GM21825 (cell line): ENCODE measurements around the gene NCOA1.
"Not testable (repeated sequence)": the region's sequence is repeated elsewhere in the genome, so short reads cannot be mapped to it uniquely, and the experiment has no call there.

Experiments used
- ATAC-seq: cut with Tn5 transposase; IDR thresholded peaks from one replicate; pipeline ENCODE4 v1.9.1; 2021; ENCODE audit warnings: mild to moderate bottlenecking, moderate library complexity; ENCODE audit not compliant: unreplicated experiment

NCOA1 gene

DNA sequence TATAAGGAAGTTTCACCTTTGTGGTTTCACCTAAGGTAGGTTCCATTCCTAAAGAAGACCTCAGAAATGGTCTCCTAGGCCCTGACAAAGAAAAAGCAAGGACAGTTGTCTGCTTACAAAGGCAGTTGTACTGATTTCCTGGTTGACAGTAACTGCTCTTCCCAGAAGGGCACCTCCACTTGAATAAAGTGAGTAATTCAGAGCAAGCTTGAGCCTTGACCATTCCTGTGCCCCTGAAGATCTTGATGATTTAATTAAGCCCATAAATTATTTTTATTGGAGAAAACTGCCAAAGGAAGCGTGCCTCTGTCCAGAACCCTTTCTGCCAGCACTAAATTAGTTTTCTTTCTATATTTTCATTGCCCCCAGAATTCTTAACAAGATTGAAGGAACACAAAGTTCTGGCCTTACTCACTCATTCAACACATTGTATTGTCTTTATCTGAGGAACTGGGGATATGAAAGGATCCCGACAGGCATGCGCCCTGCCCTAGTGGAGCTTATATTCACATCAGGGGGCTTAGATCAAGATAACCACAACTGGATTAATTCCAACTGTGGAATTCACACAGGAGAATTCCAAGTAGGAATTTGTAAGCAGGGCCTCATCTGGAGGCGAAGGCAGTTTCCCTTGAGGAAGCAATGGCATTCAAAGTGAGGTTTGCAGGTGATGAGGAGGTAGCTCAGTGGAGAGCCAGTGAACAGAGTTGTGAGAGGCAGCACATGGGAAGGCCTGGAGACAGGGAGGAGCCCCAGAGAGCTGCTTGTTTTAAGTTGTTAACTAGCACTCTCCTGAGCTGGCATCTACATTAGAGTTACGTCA lies 280.9 kb downstream of the NCOA1 start:
- no peak for ATAC-seq

DNA sequence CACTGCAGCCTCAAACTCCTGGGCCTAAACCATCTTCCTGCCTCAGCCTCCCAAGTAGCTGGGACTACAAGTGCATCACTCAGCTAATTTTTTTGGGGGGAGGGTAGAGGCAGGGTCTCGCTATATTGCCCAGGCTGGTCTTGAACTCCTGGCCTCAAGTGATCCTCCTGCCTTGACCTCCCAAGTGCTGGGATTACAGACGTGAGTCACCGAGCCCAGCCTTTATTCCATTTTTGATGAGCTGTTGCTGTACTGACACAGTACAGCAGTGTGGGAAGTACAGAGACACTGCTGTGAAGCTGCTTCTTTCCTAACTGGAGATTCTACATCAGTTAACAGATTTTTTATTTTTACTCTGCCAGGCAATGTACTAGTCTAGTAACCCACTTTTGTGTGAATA lies 283.3 kb downstream of the NCOA1 start:
- no peak for ATAC-seq

DNA sequence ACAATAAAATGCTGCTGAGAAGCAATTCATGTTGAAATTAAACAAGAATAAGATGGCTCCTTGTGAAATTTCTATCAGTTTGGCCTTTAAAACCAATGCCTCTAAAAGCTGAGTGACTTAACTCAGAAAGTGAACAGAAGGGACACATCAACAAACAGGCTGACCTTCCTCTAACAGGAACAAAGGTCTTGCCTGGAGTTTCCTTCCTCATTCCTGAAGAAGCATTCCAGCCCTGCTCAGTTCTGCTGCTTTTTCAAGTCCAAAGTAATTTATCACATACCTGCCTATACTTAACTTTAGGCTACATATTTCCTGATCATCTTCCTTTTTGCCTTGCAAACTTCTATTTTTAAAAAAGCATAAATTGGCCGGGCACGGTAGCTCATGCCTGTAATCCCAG lies 288.1 kb downstream of the NCOA1 start:
- ATAC-seq, result no peak

DNA sequence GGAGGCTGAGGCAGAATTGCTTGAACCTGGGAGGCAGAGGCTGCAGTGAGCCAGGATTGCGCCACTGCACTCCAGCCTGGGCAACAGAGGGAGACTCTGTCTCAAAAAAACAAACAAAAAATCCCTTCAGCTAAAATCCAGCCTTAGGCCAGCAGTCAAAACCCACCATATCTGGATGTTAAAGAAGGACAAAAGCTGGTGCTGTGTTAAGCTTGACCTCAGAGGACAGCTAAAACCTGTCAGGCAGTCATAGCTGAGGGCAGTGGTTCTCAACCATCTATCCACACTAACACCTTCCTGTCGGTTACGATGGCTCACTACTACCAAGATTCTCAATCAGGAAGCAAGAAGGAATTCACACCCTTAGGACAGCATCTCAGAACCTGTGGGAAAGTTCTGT lies 292.6 kb downstream of the NCOA1 start:
- ATAC-seq, result no peak

DNA sequence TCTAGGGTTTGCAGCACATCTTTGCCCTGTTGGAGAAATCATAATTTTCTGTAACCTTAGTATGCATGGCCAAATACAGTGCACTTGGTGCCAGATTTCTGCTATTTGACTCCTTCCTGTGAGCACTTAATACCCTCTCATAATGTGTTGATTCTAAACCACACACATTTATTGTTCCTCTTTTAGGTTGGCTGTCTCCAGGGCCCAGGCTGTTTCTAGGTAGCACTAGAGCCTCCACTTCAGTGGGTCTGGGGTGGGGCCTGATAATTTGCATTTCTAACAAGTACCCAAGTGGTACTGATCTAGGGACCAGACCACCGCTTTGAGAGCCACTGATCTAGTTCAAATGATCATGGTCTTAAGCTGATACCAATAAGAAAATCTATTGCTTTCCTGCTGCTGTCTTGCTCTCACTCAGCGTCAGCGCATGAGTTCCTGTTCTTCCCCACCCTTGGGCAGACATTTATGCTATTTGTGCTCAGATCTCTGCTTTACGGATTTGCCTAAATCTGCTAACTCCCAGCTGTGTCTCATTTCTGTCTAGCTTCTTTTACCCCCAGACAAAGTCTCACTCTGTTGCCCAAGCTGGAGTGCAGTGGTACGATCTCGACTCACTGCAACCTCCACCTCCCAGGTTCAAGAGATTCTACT lies 294.7 kb downstream of the NCOA1 start:
- ATAC-seq, result peak; percentile 70

DNA sequence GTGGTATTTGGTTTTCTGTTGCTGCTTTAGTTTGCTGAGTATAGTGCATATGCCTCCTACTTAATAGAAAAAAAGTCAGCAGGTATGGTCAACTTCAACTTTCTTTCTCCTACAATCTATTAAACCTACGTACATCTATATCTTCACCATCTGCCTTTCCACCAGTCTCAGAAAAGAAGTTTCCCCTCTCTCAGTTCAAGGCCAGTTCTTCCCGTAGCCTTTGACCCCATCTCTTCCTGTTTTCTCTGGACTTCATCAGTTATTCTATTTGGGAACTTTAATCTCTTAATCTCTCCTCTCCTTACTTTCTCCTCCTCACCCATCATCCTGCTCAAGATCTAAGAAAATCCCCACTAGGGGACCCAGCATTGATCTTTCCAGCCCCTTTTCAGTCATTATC lies 296.5 kb downstream of the NCOA1 start:
- no peak for ATAC-seq

DNA sequence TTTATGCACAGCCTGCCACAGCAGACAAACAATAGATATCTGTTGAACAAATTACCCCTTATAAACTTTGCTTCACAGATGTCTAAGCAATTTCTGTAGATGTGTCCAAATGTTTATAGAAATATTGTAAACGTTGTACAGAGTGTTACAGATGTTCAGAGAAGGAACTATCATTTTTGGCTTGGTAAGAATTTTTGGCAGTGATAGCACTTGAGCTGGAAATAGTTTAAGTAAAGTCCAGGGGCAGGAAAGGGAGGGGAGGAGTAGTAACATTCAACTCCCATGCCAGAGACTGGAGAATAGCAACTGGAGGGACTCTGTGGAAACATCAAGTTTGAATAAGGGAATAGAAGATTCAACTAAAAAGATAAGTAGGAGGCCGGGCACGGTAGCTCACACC lies 297.8 kb downstream of the NCOA1 start:
- ATAC-seq, result no peak

DNA sequence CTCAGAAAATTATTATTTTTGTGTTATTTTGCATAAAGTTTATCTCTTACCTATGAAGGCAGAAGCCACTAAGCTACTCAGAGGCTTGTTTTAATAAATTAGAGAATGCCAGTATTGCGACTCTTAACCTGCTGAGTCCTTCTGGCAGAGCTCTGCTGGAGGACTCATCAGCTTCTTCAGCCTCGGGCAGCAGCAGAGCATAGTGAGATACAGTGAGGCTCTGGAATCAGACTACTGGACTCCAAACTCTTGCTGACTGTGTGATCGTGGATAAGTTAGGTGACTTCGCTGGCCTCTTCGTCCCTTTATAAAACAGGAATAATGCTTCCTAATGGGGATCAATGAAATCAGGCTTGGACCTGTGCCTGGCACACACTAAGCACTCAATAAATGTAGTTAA lies 300.4 kb downstream of the NCOA1 start:
- ATAC-seq, result no peak

DNA sequence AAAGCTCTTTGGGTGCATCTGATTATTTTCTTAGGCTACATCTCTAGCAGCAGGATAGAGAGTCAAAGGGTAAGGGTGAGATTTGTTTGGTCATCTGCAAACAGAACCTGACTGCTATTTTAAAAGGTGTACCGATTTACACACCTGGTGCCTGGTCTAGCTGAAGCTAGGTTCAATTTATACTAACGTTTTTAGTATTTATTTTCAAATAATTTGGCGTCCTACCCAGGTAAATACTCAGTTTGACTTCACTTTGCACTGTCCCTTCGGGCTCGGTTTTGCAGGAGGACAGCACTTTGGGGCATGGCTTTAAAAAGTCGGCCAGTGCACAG lies 301.5 kb downstream of the NCOA1 start:
- ATAC-seq, result peak; percentile 2

DNA sequence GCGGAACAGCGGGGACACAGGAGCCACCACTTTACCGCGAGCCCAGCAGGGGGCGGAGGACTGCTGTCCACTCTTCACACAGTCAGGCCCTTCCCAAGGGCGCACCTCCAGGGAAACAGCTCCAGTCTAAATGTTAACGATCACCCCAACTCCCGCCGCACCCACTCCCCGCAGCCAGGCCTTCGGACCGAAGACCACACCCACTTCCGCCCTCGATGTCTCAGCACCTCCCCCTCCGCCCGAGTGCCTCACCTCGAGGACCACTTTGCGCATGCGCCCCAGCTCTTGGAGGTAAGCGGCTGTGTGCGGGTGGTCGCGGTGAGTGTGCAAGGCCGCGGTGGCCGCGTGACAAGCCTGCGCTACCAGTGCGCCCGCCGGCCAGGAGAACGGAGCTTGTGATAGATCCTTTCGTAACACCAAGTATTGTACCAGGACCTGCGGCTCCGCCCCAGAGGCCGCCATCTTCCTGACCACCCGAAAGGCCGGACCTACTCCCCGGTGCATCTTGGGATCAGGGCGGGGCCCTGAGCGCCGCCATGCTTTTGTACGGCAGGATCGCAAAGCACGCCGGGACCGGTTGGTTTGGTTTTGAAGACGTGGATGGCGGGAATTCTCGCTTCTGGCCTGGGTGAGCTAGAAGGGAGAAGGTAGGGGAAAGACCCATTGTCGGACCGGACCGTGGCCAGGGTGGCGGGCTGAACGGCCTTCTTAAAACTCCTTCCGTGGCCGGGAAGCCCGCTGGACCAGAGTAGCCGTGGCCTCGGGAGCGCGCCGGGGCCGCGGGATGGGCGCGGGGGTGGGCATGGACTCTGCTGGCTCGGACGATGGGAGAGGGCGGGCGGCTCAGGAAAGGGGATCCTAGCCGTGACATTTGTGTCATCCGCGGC lies 302.1 kb downstream of the NCOA1 start, which contains the start of the genes CENPO and PTRHD1:
Gene CENPO, plus strand, starts transcription at position 552 of the 887 bp plus-strand sequence. CDS start 495 bp downstream, outside the sequence.
Gene PTRHD1, minus strand, starts transcription at position 518 of the 887 bp plus-strand sequence. Its CDS starts 14 bp downstream, at position 504.
- ATAC-seq, result peak; percentile 86

DNA sequence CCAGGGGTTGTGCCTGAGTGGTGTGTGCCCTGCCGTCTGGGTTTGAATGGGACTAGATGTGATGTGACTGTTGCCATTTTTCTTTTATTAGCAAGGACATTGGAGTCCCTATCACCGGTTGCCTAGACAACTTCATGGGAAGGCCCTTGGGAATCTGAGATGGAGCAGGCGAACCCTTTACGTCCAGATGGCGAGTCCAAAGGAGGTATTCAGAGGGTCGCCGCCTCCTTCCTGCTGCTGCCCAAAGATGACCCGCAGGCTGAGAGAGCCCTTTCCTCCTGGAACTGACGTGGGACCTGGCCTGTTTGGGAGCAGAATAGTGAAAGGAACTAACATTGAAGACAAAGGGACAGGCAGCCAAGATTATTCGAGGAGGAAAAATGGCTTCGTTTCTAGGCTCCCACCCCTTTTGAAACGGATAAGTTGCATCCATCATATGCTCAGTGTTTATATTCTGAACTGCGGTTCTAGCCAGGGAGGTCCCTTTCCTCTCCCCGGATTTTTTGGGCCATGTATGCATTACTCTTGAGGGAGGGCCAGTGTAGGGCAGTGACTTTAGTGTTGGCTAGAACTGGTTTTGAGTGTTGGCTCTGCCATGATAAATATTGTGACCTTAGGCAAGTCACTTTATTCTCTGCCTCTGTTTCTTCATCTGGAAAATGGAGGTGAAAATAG lies 302.8 kb downstream of the NCOA1 start:
- ATAC-seq, result no peak

DNA sequence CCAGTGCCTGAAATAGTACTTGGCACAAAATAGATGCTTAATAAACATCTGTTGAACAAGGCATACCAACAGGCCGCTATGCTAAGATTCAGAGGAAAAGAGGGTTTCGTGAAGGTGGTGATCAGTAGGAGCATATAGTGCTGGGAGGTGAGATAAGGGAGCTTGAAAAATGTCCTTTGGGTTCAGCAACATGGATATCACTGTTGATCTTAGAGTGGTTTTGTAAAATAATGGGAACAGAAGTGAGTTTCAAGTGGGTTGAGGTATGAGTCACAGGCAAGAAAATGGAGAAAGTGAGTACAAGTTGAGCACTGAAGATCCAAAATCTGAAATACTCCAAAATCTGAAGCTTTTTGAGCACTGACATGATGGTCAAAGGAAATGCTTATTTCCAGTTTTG lies 306.6 kb downstream of the NCOA1 start:
- no peak for ATAC-seq

DNA sequence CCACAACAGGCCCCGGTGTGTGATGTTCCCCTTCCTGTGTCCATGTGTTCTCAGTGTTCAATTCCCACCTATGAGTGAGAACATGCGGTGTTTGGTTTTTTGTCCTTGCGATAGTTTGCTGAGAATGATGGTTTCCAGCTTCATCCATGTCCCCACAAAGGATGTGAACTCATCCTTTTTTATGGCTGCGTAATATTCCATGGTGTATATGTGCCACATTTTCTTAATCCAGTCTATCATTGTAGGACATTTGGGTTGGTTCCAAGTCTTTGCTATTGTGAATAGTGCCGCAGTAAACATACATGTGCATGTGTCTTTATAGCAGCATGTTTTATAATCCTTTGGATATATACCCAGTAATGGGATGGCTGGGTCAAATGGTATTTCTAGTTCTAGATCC lies 309.4 kb downstream of the NCOA1 start:
- not testable (repeated sequence) for ATAC-seq

DNA sequence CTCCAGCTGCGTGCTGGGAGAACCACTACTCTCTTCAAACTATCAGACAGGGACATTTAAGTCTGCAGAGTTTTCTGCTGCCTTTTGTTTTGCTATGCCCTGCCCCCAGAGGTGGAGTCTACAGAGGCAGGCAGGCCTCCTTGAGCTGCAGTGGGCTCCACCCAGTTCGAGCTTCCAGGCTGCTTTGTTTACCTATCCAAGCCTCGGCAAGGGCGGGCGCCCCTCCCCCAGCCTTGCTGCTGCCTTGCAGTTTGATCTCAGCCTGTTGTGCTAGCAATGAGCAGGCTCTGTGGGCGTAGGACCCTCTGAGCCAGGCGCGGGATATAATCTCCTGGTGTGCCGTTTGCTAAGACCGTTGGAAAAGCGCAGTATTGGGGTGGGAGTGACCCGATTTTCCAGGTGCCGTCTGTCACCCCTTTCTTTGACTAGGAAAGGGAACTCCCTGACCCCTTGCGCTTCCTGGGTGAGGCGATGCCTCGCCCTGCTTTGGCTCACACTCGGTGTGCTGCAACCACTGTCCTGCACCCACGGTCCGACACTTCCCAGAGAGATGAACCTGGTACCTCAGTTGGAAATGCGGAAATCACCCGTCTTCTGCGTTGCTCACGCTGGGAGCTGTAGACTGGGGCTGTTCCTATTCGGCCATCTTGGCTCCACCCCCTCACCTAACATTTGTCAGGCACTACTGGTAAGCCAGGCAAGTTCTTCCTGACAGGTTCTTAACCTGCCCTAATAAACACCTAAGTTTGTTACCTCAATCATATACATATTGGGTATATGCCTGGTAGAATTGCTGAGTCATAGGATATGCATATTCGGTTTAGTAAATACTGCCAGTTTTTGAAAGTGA lies 315.0 kb downstream of the NCOA1 start:
- ATAC-seq, result not testable (repeated sequence)

DNA sequence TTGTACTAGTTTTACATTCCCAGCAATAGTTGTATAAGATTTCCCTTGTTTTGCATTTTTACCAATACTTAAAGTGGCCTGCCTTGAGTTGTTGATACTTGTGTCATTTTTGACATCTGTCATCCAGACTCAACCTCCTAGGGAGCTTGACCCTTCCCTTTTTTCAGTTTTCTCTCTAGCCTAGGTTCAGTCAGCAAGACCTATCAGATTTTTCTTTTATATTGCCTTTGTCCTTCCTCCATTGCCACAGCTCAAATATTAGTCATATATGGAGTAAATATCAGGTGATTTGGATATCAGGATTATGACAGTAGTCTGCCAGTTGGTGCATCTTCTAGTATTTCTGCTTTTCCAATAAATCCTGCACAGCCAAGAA lies 315.6 kb downstream of the NCOA1 start:
- ATAC-seq, result no peak

DNA sequence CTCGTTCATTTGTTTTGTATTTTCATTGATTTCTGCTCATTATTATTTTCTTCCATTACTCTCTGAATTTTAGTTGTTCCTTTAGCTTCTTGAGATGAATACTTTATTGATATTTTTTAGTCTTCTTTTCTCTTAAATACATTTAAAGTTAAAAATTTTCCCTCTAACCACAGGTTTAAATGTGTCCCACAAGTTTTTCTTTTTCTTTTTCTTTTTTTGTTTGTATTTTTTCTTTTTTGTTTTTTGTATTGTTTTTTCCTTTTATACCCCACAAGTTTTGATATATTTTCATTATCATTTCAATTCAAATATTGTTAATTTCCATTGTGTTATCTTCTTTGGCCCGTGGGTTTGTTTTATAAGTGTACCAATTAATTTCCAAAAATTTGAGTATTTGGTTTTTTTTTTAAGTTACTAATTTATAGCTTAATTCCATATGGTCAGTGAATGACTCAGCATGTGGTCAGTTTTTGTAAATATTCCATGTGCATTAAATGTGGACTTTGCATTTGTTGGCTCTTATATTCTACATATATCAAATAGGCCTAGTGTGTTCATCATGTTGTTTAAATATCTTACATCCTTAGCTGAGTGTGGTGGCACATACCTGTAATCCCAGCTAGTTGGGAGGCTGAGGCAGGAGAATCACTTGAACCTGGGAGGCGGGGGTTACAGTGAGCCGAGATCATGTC lies 318.4 kb downstream of the NCOA1 start:
- no peak for ATAC-seq

DNA sequence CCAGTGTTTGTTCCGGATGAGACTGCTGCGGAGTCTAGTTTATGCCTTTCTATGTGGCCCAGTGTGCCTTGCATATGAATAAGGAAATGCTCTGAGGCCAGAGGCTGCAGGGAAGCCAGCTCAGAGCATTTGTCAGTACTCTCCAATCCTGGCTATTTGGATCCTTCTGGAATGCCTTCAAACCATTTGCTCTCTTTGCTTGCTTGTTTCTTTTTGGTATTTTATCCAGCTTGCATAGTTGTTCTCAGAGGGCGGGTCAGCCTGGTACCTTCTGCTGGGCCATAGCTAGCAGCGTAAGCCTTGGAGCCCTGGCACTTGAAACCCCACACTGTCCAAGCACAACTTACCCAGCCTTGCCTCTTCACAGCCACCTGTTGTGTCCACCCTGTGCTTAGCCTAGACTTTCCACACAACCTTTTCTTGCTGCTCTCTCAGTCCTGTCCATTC lies 322.7 kb downstream of the NCOA1 start:
- ATAC-seq, result no peak

DNA sequence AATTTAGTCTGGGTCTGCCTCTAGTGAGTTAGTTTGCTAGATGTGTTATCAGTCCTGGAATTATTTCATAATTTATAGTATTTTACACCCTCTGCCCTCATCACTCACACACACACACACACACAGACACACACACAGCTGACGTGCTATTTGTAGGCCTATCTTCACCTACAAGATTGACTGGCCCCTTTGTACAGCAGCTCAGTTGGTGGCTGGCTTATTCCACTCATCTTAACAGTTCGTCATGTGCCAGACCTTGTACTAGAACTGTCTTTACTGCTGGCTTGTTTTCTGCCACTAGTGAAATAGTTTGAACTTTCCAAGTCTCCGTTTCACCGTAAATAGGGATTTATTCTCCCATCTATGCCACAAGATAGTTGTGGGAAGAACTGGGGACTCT lies 323.5 kb downstream of the NCOA1 start:
- no peak for ATAC-seq

DNA sequence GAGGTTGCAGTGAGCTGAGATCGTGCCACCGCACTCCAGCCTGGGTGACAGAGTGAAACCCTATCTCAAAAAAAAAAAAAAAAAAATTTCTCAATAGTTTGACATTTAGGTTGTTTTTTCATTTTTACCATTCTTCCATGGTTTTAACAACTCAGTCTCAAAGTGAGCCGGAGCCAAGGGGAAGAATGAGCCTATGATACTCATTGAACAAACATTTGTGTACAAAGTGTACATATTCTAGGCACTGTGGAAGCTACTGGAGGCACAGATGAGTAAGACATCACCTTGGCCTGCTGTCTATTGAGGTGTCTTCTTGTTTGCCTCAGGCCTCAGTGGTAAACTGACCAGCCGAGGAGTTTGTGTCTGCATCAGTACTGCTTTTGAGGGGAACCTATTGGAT lies 324.1 kb downstream of the NCOA1 start:
- ATAC-seq, result no peak
